Small intestine (tissue), 7 donors: ENCODE results near the gene PCSK2. TPM values are rescaled to one million over a fixed set of nuclear protein-coding genes. Genes with fewer than 3 reads are reported as not detected.

Source experiments
- DNase-seq, 2 donors: peaks; one replicate each; pipeline versions ENCODE4 v3.0.0 to v3.0.0-alpha.2; 2013
- FAIRE-seq: peaks from 2 replicates; lab custom pipeline; 2012; peaks lifted over from hg19 to GRCh38; lab: Jason Lieb, UNC
- H3K27ac ChIP-seq, 3 donors: one replicate each; pipeline ENCODE4 v1.5.1; 2013; ENCODE audit warnings: low read length in 2 of 3, mild to moderate bottlenecking in 2 of 3, control low read depth in 1 of 3, inconsistent platforms in 1 of 3, low read depth in 1 of 3, moderate library complexity in 1 of 3
- H3K27me3 ChIP-seq, 3 donors: one replicate each; pipeline ENCODE4 v1.6.1; 2013; ENCODE audit warnings: low read length in 3 of 3, inconsistent platforms in 1 of 3; ENCODE audit not compliant: control insufficient read depth in 3 of 3, insufficient read depth in 3 of 3
- H3K36me3 ChIP-seq, 3 donors: one replicate each; pipeline ENCODE4 v1.6.1; 2013; ENCODE audit warnings: low read length in 3 of 3, inconsistent platforms in 1 of 3, low read depth in 1 of 3, mild to moderate bottlenecking in 1 of 3, moderate library complexity in 1 of 3; ENCODE audit not compliant: control insufficient read depth in 3 of 3, insufficient read depth in 2 of 3
- H3K4me1 ChIP-seq, 3 donors: one replicate each; pipeline ENCODE4 v1.6.1; 2013; ENCODE audit warnings: low read length in 2 of 3, inconsistent platforms in 1 of 3, low read depth in 1 of 3, mild to moderate bottlenecking in 1 of 3, moderate library complexity in 1 of 3; ENCODE audit not compliant: control insufficient read depth in 3 of 3, insufficient read depth in 2 of 3
- H3K4me3 ChIP-seq, 3 donors: one replicate each; pipeline ENCODE4 v1.5.1; 2013; ENCODE audit warnings: low read length in 3 of 3, control low read depth in 1 of 3, inconsistent platforms in 1 of 3, low read depth in 1 of 3, mild to moderate bottlenecking in 1 of 3, moderate library complexity in 1 of 3
- H3K9me3 ChIP-seq, 2 donors: one replicate each; pipeline ENCODE4 v1.6.1; 2013; ENCODE audit warnings: low read depth in 1 of 2, low read length in 1 of 2; ENCODE audit not compliant: control insufficient read depth in 2 of 2, insufficient read depth in 1 of 2
- WGBS, 3 donors: extraction: QIAGEN DNeasy Blood & Tissue Kit; methylation state at CpG; one replicate each; pipeline ENCODE4 v1.1.7; 2013; 5-methylcytosine and 5-hydroxymethylcytosine counted together
- polyA plus RNA-seq, 4 donors: library from polyadenylated mRNA; stranded (reverse) in 3 of 4; unstranded in 1 of 4; fragments of 200-250 nt in 3 of 4; fragments of 120-200 nt in 1 of 4; gene quantifications; one replicate each; pipeline versions ENCODE4 v1.2.1 to v1.2.3, GENCODE V29; 2013
- donor health status: healthy with polysubstance abuse.
- donor health status: control.
- donor health status: control.
- donor health status: Bipolar disorder and iron deficiency.
- donor health status: healthy.

The PCSK2 gene
- polyA plus RNA-seq, 4 donors, result 0.27 to 2.6 (median 0.78) TPM

DNA sequence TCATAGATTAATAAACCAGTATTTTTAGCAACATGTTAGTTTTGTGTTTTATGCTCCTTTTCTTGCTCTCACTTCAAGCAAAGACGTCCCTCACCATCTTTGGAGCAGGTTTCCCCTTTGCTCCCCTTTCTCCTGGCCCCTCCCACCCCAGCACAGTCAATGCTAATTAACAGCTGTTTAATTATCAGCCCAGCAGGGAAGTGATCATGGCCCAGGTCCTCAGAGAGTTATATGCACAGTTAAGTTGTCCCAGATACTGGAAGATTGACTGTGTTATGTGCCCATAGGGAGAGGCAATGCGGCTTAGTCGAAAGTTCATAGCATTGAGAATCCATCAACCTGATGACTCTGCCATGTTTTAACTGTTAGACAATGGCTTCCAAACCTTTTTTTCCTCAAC is 123.5 kb downstream of the PCSK2 start:
- 80 to 88% (median 86%) methylated on average over 3 of the region's 3 CpGs for WGBS, 3 donors
- H3K27me3 ChIP-seq, result no peaks in the 10 kb centered on the region

DNA sequence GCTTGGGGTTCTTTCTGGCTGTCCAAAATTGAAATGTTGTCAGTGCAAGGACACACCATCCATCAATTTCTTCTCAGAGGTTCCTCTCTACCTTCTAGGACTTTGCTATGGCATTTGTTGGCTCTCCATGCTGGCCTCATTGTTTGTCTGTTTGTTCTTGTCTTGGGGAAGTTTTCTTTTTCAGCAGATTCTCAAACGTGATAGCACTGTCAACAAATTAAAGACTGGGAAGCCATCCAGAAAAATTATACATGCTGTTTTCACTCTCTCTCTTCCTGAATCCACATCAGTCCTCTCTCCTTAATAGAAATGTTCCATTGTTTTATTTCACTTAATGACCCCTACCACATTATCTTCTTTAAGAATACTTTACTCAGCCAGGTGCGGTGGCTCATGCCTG is 130.4 kb downstream of the PCSK2 start:
- H3K36me3 ChIP-seq, result no peaks in the 10 kb centered on the region
- H3K4me1 ChIP-seq, result no peaks in the 10 kb centered on the region
- H3K4me3 ChIP-seq, result no peak overlapping the region
- no peak for DNase-seq
- WGBS, 3 donors, result 44 to 53% (median 47%) methylated on average over 2 of the region's 2 CpGs
- H3K27me3 ChIP-seq, result no peaks in the 10 kb centered on the region
- H3K27ac ChIP-seq, result no peak overlapping the region
- H3K9me3 ChIP-seq, result no peaks in the 10 kb centered on the region
- FAIRE-seq, result no peak

More for the DNA sequence above, 123.5 kb downstream of the PCSK2 start:
- Histone ChIP-seq H3K4me3 (no peak overlapping the region), H3K9me3 (no peaks in the 10 kb centered on the region), H3K4me1 (no peaks in the 10 kb centered on the region), H3K27ac (no peak overlapping the region), H3K36me3 (no peaks in the 10 kb centered on the region)
- FAIRE-seq, result no peak
- DNase-seq, result no peak

DNA sequence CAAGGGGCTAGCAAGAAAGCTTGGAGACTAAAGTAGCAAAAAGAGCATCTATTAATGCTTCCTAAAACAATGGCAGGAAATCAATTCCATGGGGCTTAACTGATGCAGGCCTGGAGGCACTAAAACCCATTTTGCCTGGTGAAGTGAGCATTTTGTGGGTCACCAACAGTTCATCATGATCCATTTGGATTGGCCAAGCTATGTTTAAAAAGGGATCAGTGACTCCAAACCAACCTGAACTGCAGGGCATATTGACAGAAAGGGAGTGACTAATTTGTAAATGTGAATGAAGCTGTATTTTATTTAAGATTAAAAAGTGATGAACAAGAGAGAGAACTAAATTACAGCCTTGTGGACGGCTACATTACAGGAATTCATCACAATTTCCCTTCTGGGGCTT is 132.0 kb downstream of the PCSK2 start:
- H3K27me3 ChIP-seq, result no peaks in the 10 kb centered on the region
- H3K4me1 ChIP-seq, result no peaks in the 10 kb centered on the region
- no peaks in the 10 kb centered on the region for H3K36me3 ChIP-seq
- no peak overlapping the region for H3K27ac ChIP-seq
- FAIRE-seq (no peak), DNase-seq (no peak)
- 21 to 58% (median 32%) methylated on average over 1 of the region's 1 CpG for WGBS, 3 donors
- no peaks in the 10 kb centered on the region for H3K9me3 ChIP-seq
- no peak overlapping the region for H3K4me3 ChIP-seq

DNA sequence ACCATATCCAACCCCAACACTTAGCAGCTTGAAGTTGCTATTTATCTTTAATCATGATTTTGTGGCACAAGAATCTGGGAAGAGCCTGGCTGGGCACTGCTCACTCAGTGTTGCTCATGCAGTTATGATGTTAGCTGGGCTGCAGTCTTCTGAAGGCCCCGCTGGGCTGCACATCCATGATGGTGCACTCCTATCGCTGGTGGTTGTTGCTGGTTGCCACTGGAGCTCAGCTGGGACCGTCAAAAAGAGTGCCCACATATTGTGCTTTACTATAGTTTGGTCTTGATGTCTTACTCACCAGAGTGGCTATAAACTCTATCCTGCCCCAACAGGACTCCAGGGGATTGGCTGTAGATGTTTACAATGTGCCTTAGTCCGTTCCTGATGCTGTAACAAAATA is 137.8 kb downstream of the PCSK2 start:
- DNase-seq, result no peak
- Histone ChIP-seq H3K4me3 (no peak overlapping the region), H3K9me3 (no peaks in the 10 kb centered on the region), H3K27me3 (no peaks in the 10 kb centered on the region), H3K27ac (no peak overlapping the region), H3K36me3 (no peaks in the 10 kb centered on the region), H3K4me1 (no peaks in the 10 kb centered on the region)
- FAIRE-seq, result no peak
- WGBS, 3 donors, result 79 to 81% (median 79%) methylated on average over 4 of the region's 4 CpGs

DNA sequence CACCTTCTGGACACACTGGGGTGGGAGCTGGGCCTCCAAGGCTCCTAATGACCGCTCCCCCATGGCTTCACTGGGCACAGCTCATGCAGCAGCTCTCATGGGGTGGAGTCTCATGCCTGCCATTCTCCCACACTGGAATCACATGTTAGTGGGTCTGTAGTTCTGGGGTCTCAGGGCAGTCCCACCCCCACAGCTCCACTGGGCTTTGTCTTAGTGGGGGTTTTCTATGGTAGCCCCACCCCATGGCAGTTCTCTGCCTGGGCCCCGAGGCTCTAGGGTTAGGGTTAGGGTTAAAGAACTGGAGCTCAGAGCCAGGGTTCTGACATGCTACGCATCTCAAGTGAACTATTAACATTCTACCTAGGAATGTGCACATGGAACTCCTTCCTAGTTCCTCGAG is 139.0 kb downstream of the PCSK2 start:
- FAIRE-seq (no peak), DNase-seq (no peak)
- H3K36me3 ChIP-seq, result no peaks in the 10 kb centered on the region
- 65 to 75% (median 68%) methylated on average over 4 of the region's 4 CpGs for WGBS, 3 donors
- H3K27ac ChIP-seq, result no peak overlapping the region
- no peaks in the 10 kb centered on the region for H3K9me3 ChIP-seq
- H3K4me1 ChIP-seq, result no peaks in the 10 kb centered on the region
- no peak overlapping the region for H3K4me3 ChIP-seq
- no peaks in the 10 kb centered on the region for H3K27me3 ChIP-seq

DNA sequence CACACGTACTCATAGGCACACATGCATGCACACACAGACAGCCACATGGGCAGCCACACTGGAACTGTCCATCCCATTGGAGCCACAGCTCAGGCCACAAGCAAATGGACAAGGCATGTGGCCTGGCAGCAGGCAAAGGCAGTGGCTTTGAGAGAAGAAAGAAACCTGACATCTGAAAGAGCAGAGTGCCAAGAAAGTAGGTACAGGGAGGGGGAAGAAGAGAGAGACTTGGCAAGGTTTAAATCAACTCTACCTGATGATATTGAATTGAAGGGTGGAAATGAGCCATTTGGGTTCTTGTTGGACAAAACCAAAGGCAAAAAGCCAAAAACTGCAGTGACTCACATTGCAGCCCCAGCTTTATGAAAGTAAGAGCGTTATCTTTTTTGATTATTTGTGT is 142.7 kb downstream of the PCSK2 start:
- Histone ChIP-seq H3K4me3 (no peak overlapping the region), H3K9me3 (no peaks in the 10 kb centered on the region), H3K36me3 (no peaks in the 10 kb centered on the region), H3K4me1 (no peaks in the 10 kb centered on the region), H3K27ac (no peak overlapping the region), H3K27me3 (no peaks in the 10 kb centered on the region)
- no peak for DNase-seq
- 74 to 79% (median 76%) methylated on average over 2 of the region's 2 CpGs for WGBS, 3 donors
- FAIRE-seq, result no peak

DNA sequence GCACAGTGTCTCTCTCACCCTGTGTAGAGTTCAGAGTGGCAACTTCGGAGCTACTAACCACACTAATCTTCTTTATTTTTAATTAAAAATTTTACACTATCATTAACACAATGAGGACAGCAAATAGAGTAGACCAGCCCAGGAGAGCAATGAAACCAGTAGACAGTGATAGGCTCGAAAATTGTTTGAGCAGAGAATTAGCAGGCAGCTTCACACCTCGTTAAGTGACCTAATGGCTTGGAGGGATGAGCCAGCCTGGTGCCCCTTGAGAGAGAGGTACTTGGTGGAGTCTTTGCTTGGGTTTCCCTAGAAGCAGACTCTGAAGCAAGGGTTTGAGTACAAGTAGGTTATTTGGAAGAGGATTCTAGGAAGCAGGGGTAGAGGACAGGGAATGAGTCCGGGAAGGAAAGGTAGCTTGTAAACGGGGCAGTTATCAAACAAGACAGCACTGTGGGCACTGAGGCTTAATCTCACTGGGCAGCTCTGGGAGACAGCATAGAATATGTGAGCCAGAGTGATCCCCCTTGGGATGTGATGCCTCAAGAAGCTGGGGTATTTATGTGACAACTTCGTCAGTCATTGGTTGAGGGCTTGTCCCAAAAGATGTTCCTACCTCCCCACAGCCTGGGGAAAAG is 146.1 kb downstream of the PCSK2 start:
- no peak for DNase-seq
- WGBS, 3 donors, result 58 to 66% (median 59%) methylated on average over 6 of the region's 6 CpGs
- Histone ChIP-seq H3K4me3 (no peak overlapping the region), H3K9me3 (no peaks in the 10 kb centered on the region), H3K36me3 (no peaks in the 10 kb centered on the region), H3K27ac (no peak overlapping the region), H3K27me3 (no peaks in the 10 kb centered on the region), H3K4me1 (no peaks in the 10 kb centered on the region)
- no peak for FAIRE-seq

DNA sequence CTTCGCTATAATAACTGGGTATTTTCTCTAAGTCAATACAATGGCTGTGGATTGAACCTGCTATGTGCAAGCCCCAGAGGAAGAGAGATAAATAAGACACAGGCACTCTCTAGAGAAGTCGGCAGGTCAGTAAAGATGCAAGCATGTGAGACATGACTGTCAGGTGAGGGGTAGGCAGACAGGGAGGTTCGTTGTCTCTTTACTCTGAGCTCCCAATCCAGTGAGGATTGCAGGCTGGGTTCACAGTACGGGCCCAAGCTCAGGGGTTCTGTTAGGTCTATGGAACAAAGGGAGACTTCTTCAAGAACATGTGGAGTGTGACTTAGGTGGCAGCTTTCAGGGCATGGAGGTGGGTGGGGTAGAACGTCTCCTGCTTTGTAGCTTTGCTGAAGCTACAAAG is 147.2 kb downstream of the PCSK2 start:
- Histone ChIP-seq H3K27ac (no peak overlapping the region), H3K4me3 (no peak overlapping the region), H3K36me3 (no peaks in the 10 kb centered on the region), H3K9me3 (no peaks in the 10 kb centered on the region), H3K27me3 (no peaks in the 10 kb centered on the region), H3K4me1 (no peaks in the 10 kb centered on the region)
- FAIRE-seq, result no peak
- DNase-seq, result no peak
- WGBS, 3 donors, result 72 to 76% (median 73%) methylated on average over 5 of the region's 5 CpGs

DNA sequence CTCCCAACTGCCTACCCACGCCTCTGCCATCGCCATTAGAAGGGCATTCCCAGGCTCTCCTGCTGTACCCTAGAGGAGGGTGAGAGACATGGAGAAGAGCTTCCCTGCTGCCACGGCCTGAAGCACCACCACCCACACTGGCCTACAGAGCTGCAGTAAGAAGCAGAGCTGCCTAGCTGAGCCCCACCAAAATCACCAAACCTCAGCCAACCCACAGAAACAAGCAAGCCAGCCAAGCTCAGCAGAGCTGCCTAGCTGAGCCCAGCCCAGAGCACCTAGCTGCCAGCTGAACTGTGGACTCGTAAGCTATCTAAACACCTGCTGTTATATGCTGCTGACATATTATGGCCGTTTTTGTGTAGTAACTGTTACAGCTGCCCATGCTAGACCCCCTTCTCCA is 149.2 kb downstream of the PCSK2 start:
- FAIRE-seq (no peak), DNase-seq (no peak)
- Histone ChIP-seq H3K36me3 (no peaks in the 10 kb centered on the region), H3K4me1 (no peaks in the 10 kb centered on the region), H3K27me3 (no peaks in the 10 kb centered on the region), H3K4me3 (no peak overlapping the region), H3K27ac (no peak overlapping the region), H3K9me3 (no peaks in the 10 kb centered on the region)
- 59 to 78% (median 63%) methylated on average over 5 of the region's 5 CpGs for WGBS, 3 donors
